DOHH2 (cell line): ENCODE results near the gene RB1.

ENCODE experiments used
- EZH2phosphoT487 ChIP-seq: fragments of 200-600 bp; sonication (generic); IDR thresholded peaks from 2 replicates; pipeline ENCODE4 v1.6.1; 2017; ENCODE audit warnings: borderline replicate concordance, mild to moderate bottlenecking, antibody characterized with exemption, low read length, moderate library complexity, mixed read lengths
- TF ChIP-seq, protein P1 (sequence below): fragments of 200-600 bp; sonication (generic); IDR thresholded peaks from one replicate; pipeline ENCODE4 v1.5.1; 2014; ENCODE audit warnings: antibody characterized with exemption, mild to moderate bottlenecking, low read depth, low read length; ENCODE audit not compliant: poor library complexity, severe bottlenecking

DNA sequence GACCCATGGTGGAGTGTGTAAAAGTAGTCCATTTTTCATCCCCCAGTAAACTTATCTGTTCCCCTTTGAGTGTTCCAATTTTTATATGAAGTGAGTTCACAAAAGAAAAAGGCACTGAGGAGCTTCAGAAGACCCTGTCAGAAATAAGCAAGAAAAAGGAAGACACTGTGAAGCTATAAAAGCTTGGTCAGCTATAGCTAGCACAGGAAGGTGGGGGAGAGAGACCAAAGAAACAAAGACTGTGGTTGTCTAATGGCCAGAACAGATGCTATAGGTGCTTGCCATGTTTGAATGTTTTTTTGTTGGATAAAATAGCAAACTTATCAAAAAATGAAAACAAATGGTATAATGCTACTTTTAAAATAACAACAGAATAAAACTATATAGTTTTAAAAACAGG is 182.8 kb downstream of the RB1 start:
- TF ChIP-seq, protein P1, sequence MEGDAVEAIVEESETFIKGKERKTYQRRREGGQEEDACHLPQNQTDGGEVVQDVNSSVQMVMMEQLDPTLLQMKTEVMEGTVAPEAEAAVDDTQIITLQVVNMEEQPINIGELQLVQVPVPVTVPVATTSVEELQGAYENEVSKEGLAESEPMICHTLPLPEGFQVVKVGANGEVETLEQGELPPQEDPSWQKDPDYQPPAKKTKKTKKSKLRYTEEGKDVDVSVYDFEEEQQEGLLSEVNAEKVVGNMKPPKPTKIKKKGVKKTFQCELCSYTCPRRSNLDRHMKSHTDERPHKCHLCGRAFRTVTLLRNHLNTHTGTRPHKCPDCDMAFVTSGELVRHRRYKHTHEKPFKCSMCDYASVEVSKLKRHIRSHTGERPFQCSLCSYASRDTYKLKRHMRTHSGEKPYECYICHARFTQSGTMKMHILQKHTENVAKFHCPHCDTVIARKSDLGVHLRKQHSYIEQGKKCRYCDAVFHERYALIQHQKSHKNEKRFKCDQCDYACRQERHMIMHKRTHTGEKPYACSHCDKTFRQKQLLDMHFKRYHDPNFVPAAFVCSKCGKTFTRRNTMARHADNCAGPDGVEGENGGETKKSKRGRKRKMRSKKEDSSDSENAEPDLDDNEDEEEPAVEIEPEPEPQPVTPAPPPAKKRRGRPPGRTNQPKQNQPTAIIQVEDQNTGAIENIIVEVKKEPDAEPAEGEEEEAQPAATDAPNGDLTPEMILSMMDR = no peak
- no peak for TF ChIP-seq EZH2phosphoT487
